NCI-H2196 (cell line): ENCODE results near the gene CST8.
"Not testable (repeated sequence)": the region's sequence is repeated elsewhere in the genome, so short reads cannot be mapped to it uniquely, and the experiment has no call there.

Experiments used
- DNase-seq: peaks from one replicate; lab custom pipeline; 2025; ENCODE audit not compliant: unreplicated experiment; lab: John Stamatoyannopoulos, UW

Gene CST8, protein sequence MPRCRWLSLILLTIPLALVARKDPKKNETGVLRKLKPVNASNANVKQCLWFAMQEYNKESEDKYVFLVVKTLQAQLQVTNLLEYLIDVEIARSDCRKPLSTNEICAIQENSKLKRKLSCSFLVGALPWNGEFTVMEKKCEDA

DNA sequence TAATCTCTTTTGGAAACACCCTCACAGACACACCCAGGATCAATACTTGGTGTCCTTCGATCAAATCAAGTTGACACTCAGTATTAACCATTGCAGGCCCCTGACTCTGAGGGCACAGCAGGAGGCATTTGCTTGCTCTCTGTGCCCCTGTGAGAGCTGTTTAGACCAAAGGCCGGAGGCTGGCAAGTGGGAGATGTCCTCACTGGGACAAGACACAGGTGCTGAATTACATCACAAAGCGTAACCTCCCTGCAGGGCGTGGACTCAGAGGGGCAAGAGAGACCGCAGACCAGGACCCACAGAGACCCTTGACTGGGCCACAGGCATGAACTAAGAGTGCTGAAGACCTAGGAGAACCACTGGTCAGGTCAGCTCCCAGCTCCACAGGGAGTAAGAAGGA is at the start of gene CST8:
CST8 (plus strand) TSS at position 301 of the 400 bp plus-strand sequence. CDS start 551 bp downstream, outside the sequence.
- no peak for DNase-seq

DNA sequence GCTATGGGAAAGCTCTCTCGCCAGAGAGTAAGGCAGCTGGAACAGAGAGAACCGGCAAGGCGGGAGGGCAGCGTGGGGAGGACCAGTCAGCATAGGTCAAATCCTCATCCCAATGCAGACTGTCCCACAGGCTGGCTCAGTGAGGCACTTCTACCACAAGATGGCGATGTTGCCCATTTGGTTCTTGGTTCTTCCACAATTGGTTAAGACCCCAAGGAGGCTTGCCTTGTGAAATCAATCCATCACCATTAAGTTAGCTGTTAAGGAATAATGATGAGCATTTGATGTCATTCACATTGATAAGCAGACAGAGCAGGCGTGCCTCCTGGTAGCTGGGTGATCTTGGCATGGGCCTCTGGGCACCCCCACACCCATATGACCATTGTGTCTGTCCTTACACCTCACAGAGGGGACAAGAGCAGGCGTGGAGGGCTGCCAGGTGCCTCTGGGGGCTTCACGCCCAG is 49.0 kb upstream of the CST8 start:
- peak; percentile 76 for DNase-seq

DNA sequence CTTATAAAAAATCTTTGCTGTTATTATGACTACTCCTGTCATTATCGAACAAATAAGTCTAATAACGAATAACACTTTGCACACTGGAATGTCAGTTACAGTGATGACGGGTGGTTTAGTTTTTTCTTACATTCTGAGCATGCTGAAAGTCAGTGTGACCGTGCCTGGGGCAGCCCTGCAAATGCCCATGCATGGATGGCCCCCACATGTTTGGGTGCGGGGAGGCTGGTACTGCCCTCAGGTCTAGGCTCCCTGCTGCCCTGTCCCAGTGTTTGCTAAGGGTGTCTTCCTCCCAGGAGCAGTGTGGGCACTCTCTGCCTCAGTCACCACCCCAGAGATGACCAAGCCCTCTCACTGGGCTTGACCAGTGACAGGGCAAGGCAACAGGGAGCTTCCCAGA is 48.5 kb upstream of the CST8 start:
- DNase-seq = no peak

GRCh38 chr20:23444859-23445258 is 46.1 kb upstream of the CST8 start:
- no peak for DNase-seq

DNA sequence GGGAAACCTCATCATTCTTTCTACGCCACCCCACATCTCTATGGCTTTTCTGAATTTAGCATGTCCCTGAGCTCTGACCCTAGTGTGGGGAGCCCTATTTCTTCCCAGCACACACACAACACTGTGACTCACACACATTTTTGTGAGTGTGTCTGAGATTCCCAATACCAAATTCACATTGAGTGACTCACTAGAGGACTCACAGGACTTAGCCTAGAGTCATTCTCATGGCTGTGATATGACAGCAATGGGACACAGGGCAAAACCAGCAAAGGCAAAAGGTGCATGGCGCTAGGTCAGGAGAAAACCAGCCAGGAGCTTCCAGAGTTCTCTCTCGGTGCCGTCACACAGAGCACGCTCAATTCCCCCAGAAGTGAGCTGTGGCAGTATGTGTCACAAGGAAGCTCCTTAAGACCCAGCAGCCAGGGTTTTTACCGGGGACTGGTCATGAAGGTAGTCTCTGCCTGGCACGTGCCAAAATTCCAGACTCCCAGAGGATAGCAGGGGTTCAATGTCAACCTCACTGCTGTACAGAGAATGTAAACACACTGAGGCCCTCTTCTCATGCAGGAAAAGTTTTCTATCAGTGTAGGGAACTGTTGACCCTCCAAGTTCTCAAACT is 45.2 kb upstream of the CST8 start:
- no peak for DNase-seq

DNA sequence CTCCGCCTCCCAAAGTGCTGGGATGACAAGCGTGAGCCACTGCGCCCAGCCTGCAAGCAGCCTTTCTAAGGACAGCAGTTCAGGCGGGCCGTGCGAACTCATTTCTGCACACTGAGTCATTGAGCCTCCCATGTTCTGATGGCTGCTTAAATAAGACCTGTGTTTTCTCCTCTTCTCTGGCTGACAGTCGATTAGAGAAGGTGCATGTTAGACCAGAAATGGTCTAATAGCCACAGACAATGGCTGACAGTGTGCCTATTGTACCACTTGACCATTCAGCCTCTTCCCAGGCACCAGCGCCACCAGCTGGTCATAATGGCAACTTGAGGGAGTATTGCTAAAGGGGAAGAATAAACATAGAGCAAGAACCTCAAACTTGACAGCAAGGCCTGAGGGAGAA is 44.4 kb upstream of the CST8 start:
- DNase-seq = peak; percentile 84

- DNase-seq = no peak
Observed at GRCh38 chr20:23448167-23448566, 42.8 kb upstream of the CST8 start.

- no peak for DNase-seq
Observed at GRCh38 chr20:23449421-23449820, 41.5 kb upstream of the CST8 start.

DNA sequence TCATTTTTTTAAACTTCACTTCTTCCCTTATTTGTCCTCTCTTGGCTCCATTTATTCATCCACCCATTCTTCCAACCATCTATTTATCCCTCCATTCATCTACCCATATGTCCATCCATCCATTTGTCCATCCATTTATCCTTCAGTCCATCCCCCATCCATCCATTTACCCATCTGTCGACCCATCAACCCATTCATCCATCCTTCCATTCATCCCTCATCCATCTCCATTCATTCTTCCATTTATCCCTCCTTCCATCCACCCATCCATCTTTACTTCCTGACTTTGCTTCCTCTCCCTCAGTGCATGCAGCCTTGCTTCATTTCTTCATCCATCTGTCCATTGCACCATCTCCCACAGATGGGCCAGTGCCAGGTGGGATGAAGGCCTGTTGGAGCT is 40.0 kb upstream of the CST8 start:
- no peak for DNase-seq

DNA sequence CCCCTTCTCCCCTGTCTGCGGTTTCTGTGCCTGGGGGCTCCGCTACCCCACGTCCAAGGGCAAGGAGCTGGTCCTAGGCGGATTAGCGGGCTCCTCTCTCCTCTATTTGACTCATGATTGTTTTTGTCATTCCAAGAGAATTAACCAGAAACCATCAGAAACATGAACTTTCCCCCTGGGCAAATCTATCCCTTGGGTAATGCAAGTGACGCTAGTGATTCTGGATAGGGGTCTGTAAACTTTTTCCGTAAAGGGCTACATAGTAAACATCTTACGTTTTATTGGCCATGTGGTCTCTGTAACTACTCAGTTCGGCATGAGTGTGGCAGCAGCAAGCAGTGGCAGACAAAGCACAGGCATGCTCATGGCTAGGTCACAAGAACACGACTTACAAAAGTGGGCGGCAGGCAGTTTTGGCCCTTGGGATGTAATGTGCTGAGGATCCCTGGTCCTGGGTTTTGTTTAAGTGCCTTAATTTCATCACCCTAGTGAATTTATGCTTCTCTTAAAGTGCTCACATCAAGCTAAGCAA is 38.9 kb upstream of the CST8 start:
- no peak for DNase-seq

DNA sequence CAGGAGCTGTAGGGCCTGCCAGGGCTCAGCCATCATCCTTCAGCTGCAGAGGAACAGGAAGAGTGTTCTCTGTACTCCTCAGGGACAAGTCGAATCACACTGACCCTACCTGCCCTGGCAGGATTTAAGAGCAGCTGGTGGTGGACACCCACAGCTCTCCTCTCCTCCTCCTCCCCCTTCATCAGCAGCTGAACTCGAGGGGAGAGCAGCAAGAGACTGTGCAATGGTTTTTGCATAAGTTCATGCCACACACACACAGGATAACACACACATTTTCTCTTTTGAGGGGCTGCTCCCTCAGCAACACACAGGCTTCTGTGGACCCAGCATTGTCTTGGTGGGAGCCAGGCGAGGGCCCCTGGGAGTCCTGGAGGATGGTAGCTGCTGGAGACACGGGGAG is 38.1 kb upstream of the CST8 start, which contains the start of gene CST11:
CST11 (minus strand) TSS at position 101 of the 400 bp plus-strand sequence; CDS start at position 36, 65 bp downstream.
- DNase-seq = no peak

GRCh38 chr20:23453549-23454543 is 37.1 kb upstream of the CST8 start:
- no peak for DNase-seq

- DNase-seq = no peak
Observed at GRCh38 chr20:23454816-23455215, 36.1 kb upstream of the CST8 start.

DNA sequence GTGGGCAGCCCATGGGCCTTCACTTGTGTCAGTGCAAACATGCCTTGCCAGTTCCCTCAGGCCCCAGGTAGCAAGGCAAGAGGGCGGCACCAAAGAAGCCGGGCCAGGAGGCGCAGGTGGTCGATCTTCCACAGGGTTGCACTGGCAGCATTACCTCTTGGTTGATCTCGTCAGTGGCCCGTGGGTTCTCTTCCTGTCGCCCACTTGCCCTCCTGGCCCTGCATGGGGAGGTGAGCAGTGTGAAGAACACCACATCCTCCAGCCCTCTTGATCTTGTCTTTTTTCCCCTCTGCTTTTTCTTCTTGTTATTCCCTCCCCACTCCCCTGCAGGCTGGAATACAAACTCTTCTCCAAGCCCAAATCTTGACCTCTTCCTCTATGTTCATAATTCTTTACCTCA is 35.3 kb upstream of the CST8 start:
- no peak for DNase-seq

DNA sequence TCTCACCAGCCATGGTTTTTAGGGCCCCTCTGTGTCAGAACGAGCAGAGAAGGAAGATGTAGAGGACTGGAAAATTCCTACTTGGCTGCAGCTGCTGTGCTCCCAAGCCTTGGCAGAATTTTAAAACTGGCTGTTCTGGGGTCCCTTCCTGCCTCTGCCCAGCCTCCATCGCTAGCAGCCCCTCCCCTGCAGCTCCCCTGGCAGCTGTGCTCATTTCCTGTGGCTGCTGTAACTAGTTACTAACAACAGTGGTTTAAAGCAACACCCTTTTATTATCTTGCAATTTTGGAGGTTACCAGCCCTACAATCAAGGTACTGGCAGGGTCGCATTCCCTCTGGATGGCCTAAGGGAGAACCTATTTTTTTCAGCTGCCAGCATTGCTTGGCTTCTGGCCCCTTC is 34.5 kb upstream of the CST8 start:
- no peak for DNase-seq

DNA sequence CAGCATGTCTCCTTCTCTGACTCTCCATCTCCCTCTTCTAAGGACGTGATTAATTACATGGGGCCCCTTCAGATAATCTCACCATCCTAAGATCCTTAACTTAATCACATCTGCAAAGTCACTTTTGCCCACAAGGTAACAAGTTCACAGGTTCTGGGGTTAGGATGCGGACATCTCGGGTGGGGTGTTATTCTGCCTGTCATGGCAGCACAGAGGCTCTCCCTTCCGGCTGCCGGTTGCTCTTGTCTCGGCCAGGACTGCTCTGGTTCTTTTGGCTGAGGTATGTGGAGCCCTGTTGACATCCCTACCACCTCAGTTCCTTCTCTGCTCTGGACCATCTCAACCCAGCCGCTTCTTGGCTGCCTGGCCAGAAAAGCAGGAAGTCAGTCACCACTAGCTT is 34.0 kb upstream of the CST8 start:
- no peak for DNase-seq

DNA sequence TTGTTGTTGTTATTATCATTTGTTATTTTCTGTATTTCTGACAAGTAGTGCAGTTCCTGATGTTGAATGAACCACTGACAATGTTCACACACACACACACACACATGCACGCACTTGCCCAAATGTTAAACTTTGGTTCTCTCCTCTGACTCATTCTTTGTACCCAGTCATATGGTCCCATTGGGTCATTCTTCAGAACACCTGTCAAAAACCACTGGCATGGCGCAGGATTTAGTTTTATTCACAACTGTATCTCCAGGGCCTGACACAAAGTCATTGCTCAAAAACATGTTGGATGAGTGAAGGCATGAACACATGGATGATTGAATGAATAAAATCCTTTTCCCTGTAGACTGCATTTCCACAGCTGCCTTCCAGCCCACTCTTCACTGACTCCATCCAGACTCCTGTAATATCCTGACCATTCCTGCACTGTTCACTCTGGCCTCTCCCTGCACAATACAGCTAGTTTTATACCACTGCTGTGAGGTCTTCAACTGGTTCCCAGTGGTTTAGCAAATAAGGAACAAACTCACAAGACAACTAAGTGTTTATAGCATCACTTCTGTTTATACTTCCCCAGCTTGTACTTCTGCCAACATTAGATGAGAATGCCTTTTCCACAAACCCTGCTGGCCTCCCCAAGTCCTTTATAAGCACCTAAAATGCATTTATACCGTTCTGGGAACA is 31.3 kb upstream of the CST8 start:
- no peak for DNase-seq

- no peak for DNase-seq
Observed at GRCh38 chr20:23461180-23461579, 29.7 kb upstream of the CST8 start.

- DNase-seq = not testable (repeated sequence)
Observed at GRCh38 chr20:23466961-23467360, 24.0 kb upstream of the CST8 start.

- DNase-seq = not testable (repeated sequence)
Observed at GRCh38 chr20:23472306-23472705, 18.6 kb upstream of the CST8 start.

- DNase-seq = not testable (repeated sequence)
Observed at GRCh38 chr20:23473293-23473692, 17.6 kb upstream of the CST8 start.
